Nephron (organoid): ENCODE results near the gene TRIM41.

Experiments used
- H3K27ac Mint-ChIP-seq, 3 experiments: 2 replicates each; pipeline ENCODE4 v1.8.0; 2020; ENCODE audit warnings: mixed read lengths in 3 of 3, mild to moderate bottlenecking in 2 of 3, moderate library complexity in 1 of 3
- H3K27me3 Mint-ChIP-seq: 2 replicates; pipeline ENCODE4 v1.8.0; 2021; ENCODE audit warnings: low read depth, mild to moderate bottlenecking, moderate library complexity, mixed read lengths
- H3K36me3 Mint-ChIP-seq: 2 replicates; pipeline ENCODE4 v1.8.0; 2020; ENCODE audit warnings: low read depth, mixed read lengths
- H3K4me1 Mint-ChIP-seq: 2 replicates; pipeline ENCODE4 v1.8.0; 2020; ENCODE audit warnings: mixed read lengths
- H3K4me3 Mint-ChIP-seq, 3 experiments: 2 replicates each; pipeline ENCODE4 v1.8.0; 2020; ENCODE audit warnings: mild to moderate bottlenecking in 3 of 3, mixed read lengths in 3 of 3, moderate library complexity in 2 of 3
- H3K9me3 Mint-ChIP-seq: 2 replicates; pipeline ENCODE4 v1.8.0; 2020; ENCODE audit warnings: mixed read lengths
- CTCF ChIP-seq, 3 experiments: fragments of 200-600 bp; sonication (generic); IDR thresholded peaks; one replicate each; pipeline ENCODE4 v1.5.0; 2021; ENCODE audit warnings: antibody characterized with exemption in 3 of 3; ENCODE audit not compliant: unreplicated experiment in 3 of 3

TRIM41 gene

GRCh38 chr5:181187500-181188213 is 35.4 kb upstream of the TRIM41 start:
- peak overlapping the region; percentile 96 to 99 (median 98) for H3K4me3 Mint-ChIP-seq
- no peaks in the 10 kb centered on the region for H3K9me3 Mint-ChIP-seq
- peaks cover 18% of the 10 kb centered on the region for H3K27me3 Mint-ChIP-seq
- peaks cover 12% of the 10 kb centered on the region for H3K4me1 Mint-ChIP-seq
- H3K27ac Mint-ChIP-seq: peak overlapping the region; percentile 59 to 79 (median 75)
- no peaks in the 10 kb centered on the region for H3K36me3 Mint-ChIP-seq
- TF ChIP-seq CTCF (IDR thresholded peaks at IDR 0.05; ENCODE audit: unreplicated experiment in 3 of 3): peak in 2 of 3 experiments; percentile 14 to 19

- Mint-ChIP-seq H3K27ac (peak overlapping the region; percentile 59 to 79 (median 75)), H3K27me3 (peaks cover 18% of the 10 kb centered on the region), H3K4me3 (peak overlapping the region; percentile 96 to 99 (median 98)), H3K36me3 (no peaks in the 10 kb centered on the region), H3K9me3 (no peaks in the 10 kb centered on the region), H3K4me1 (peaks cover 15% of the 10 kb centered on the region)
- TF ChIP-seq CTCF (IDR thresholded peaks at IDR 0.05; ENCODE audit: unreplicated experiment in 3 of 3): no peak
Observed at GRCh38 chr5:181188700-181189362, 34.2 kb upstream of the TRIM41 start.

- Mint-ChIP-seq H3K4me3 (peak overlapping the region; percentile 96 to 99 (median 98)), H3K4me1 (peaks cover 11% of the 10 kb centered on the region), H3K9me3 (no peaks in the 10 kb centered on the region), H3K36me3 (no peaks in the 10 kb centered on the region), H3K27ac (peak overlapping the region in 2 of 3 experiments; percentile 59 to 75), H3K27me3 (peaks cover 14% of the 10 kb centered on the region)
- no peak for TF ChIP-seq CTCF (IDR thresholded peaks at IDR 0.05; ENCODE audit: unreplicated experiment in 3 of 3)
Observed at GRCh38 chr5:181189363-181189961, 33.6 kb upstream of the TRIM41 start.

GRCh38 chr5:181189962-181190710 is 32.9 kb upstream of the TRIM41 start:
- H3K4me3 Mint-ChIP-seq: peak overlapping the region; percentile 96 to 99 (median 98)
- H3K27me3 Mint-ChIP-seq: peaks cover 12% of the 10 kb centered on the region

More at GRCh38 chr5:181189962-181190710, 32.9 kb upstream of the TRIM41 start:
- Mint-ChIP-seq H3K27ac (no peak overlapping the region), H3K36me3 (no peaks in the 10 kb centered on the region), H3K4me1 (peaks cover 10% of the 10 kb centered on the region), H3K9me3 (no peaks in the 10 kb centered on the region)
- no peak for TF ChIP-seq CTCF (IDR thresholded peaks at IDR 0.05; ENCODE audit: unreplicated experiment in 3 of 3)
